Stimulated activated naive CD8-positive, alpha-beta T cell treated with anti-CD3 and anti-CD28 coated beads, Interleukin-15, amount 100 ng/mL, for 72 hours (primary cell): ENCODE results near the gene CD81.

Experiments
- ATAC-seq: fragments of 150-1000 bp; cut with Tn5 transposase; 2 replicates; pipeline ENCODE4 v1.10.0; 2021; ENCODE audit warnings: mild to moderate bottlenecking, moderate library complexity
- DNase-seq, 2 donors: peaks; one replicate each; pipeline ENCODE4 v3.0.0; 2021 to 2022
- H3K27ac Mint-ChIP-seq, 2 donors: one replicate each; pipeline ENCODE4 v1.8.0; 2022; ENCODE audit warnings: mild to moderate bottlenecking in 2 of 2, mixed read lengths in 2 of 2, moderate library complexity in 2 of 2
- H3K27me3 Mint-ChIP-seq: one replicate; pipeline ENCODE4 v1.8.0; 2022; ENCODE audit warnings: mixed read lengths
- H3K4me1 Mint-ChIP-seq: one replicate; pipeline ENCODE4 v1.8.0; 2022; ENCODE audit warnings: mild to moderate bottlenecking, mixed read lengths
- H3K4me3 Mint-ChIP-seq, 2 donors: one replicate each; pipeline ENCODE4 v1.8.0; 2022; ENCODE audit warnings: mild to moderate bottlenecking in 2 of 2, mixed read lengths in 2 of 2, moderate library complexity in 1 of 2
- H3K9me3 Mint-ChIP-seq, 2 donors: one replicate each; pipeline ENCODE4 v1.8.0; 2022; ENCODE audit warnings: mixed read lengths in 2 of 2

CD81 gene

DNA sequence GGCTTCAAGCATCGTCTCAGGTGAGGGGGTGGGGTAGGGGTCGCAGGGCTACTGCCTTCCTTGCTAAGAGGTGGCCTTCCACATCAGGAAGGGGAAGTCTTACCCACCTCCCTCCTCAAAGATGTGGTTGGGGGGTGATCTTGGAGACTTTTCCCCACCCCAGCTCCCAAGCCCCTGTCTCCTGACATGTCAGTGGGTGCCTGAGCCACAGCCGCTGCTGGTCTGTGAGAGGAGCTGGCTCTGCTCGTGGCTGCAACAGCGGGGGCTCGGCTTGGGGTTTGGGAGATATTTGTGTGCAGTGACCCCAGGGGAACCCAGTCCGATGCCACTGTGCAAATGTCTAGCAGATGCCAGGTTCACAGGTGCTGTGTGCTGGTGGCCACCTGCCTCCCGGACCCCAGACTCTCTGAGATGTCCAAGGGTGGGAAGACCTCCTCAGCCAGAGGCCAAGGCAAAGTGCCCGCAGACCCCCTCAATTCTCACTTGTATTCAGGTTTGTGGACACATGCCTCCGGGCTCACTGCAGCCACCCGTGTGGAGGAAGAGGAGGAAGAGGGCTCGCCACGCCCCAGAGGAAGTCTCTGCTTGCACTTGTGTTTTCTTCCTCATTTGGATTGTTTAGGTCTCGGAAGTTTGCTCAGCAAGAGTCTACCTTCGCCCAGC lies 69.6 kb downstream of the CD81 start:
- DNase-seq (no peak), ATAC-seq (no peak)
- H3K27me3 Mint-ChIP-seq, result no peaks in the 10 kb centered on the region
- H3K27ac Mint-ChIP-seq, result peak overlapping the region in 1 of 2 donors; percentile 64
- H3K4me1 Mint-ChIP-seq, result peaks cover 51% of the 10 kb centered on the region
- H3K9me3 Mint-ChIP-seq, result no peaks in the 10 kb centered on the region
- peak overlapping the region; percentile 90 to 96 for H3K4me3 Mint-ChIP-seq
